GM12865 (cell line): ENCODE results near the gene GRID1.
A peak's percentile ranks its signal among the peaks of the same experiment; 100 is the strongest.
"Not testable (repeated sequence)": the region's sequence is repeated elsewhere in the genome, so short reads cannot be mapped to it uniquely, and the experiment has no call there.

Source experiments
- DNase-seq: peaks from one replicate; pipeline ENCODE4 v3.0.0; 2010; ENCODE audit warnings: low read depth
- H3K4me3 ChIP-seq: 2 replicates; pipeline ENCODE4 v1.5.1; 2011; ENCODE audit warnings: mild to moderate bottlenecking, low read depth, low read length, control low read depth
- TF ChIP-seq, protein P1 (sequence below): IDR thresholded peaks from 2 replicates; pipeline ENCODE4 v1.5.1; 2011; ENCODE audit warnings: low read length, control low read depth, low read depth, inconsistent platforms; ENCODE audit not compliant: insufficient read depth; ENCODE audit errors: missing control alignments

Gene GRID1

DNA sequence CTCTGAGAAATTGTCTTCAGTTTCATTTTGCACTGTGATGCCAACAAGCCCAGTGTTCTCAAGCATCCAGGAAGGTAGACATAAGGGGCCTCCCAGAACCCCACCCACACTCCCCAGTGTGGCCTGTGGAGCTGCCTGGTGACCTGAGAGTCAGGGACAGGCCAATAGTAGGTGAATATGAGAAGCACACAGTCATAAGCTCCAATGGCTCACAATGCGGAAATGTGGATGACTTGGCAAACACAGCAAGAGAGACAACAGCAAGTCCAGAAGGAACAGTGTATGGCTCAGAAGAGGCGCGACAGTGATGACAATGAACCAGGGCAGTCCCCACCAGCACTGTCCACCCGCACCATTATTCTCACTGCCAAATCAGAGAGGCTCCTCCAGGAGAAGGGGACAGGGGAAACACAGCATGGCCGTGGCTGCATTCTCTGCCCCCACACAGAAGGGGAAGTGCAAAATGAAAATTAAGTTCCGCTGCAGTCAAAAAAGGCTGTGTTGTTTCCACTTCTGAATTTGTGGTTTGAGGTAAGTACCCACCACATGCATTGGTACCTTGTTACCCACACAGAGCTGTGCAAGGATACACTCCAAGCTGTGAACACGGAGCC, 419.8 kb downstream of the GRID1 start:
- H3K4me3 ChIP-seq: peak overlapping the region; percentile 68
- TF ChIP-seq, protein P1, sequence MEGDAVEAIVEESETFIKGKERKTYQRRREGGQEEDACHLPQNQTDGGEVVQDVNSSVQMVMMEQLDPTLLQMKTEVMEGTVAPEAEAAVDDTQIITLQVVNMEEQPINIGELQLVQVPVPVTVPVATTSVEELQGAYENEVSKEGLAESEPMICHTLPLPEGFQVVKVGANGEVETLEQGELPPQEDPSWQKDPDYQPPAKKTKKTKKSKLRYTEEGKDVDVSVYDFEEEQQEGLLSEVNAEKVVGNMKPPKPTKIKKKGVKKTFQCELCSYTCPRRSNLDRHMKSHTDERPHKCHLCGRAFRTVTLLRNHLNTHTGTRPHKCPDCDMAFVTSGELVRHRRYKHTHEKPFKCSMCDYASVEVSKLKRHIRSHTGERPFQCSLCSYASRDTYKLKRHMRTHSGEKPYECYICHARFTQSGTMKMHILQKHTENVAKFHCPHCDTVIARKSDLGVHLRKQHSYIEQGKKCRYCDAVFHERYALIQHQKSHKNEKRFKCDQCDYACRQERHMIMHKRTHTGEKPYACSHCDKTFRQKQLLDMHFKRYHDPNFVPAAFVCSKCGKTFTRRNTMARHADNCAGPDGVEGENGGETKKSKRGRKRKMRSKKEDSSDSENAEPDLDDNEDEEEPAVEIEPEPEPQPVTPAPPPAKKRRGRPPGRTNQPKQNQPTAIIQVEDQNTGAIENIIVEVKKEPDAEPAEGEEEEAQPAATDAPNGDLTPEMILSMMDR: no peak
- peak; percentile 84 for DNase-seq

DNA sequence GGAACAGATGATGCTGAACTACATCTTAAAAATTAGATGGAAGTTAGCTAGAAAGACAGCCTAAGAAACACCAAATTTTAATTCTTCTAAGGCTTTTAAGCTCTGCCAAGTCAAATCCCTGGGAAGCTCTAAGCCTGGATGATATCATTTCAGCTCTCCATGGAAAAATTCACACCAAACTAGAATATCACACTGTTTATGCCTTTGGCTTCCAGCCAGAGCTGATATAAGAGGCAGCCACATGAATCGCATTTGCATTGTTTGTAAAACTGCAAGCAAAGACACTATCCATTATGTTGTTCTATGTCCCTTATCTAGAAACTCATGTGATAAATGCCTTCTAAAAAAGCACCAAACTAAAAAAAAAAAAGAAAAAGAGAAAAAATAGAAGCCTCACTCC, 430.4 kb downstream of the GRID1 start:
- TF ChIP-seq, protein P1: no peak
- no peak overlapping the region for H3K4me3 ChIP-seq
- DNase-seq: no peak

DNA sequence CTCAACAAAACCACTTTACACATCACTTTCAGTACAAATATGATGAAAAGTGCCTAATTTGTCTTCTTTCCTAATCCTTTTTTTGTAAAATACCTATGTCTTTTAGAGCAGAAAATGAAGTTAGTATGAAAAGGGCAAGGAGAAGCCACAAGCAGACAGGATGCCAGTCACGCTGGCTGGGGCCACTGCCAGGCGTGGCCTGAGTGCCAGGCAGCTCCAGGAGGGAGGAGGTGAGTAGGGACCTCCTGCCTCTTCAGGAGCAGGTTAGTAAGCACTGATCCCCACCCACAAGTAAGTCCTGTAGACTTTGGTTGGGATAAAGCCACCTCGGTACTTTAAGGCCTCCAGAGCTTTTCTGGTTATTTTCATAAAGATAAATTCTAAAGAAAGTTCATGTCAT, 432.0 kb downstream of the GRID1 start:
- TF ChIP-seq, protein P1: no peak
- H3K4me3 ChIP-seq: no peak overlapping the region
- no peak for DNase-seq

DNA sequence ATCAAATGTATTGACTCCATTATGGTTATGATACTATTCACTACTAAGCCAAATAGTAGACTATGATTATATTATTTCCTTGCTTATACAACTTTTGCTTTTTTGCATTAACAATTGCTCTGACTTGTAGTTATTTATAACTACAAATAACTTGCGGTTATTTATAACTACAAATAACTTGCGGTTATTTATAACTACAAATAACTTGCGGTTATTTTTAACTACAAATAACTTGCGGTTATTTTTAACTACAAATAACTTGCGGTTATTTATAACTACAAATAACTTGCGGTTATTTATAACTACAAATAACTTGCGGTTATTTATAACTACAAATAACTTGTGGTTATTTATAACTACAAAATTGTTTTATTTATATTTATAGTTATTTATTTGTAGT, 436.6 kb downstream of the GRID1 start:
- not testable (repeated sequence) for H3K4me3 ChIP-seq, DNase-seq

DNA sequence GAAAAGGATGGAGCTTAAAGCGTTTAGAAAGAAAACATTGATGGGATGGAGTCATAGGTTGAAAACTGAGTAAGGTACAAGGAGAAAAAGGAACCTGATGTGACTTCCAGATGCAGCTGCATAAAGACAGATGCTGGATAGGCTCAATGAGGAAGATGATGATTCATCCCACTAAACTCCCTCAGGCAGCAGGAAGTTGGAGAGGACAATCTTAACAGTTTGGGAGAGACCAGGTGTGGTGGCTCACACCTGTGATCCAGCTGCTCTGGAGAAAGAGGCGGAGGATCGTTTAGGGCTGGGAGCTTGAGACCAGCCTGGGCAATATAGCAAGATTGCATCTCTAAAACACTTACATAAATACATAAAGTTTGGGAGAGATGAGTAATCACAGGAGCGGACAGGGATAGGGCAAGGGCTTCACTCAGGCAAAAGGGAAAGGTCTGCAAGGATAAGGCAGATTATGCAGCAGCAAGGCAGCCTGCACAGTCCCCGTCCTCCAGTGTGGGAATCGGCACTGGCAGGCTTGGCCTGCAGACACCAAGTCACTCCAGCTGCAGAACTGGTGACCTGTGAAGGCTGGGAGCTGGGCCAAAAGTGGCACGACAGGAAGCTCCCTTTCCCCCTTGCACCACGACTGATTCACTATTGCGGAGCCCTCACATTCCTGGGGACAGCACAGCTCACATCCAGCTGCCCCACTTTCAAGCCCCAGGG, 438.5 kb downstream of the GRID1 start:
- TF ChIP-seq, protein P1: no peak
- no peak for DNase-seq
- H3K4me3 ChIP-seq: no peak overlapping the region

DNA sequence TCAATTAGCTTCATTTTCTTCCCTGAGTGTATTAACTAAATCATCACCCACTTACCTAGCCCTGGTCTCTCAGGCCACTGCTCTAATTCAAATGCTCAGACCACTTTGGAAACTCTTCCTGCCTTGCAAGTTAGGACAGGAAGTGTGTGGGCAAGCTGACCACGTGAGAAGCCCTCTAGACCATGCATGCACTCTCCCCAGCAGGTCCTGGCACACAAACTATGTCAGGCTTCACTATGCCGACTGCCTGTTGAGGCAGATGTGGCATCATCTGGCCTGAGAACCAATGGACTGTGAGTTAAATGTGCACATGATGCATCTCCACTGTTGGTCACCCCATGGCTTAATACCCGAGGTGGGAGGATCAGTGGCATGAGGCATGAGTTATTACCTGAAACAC, 439.6 kb downstream of the GRID1 start:
- peak; percentile 49 for DNase-seq
- no peak overlapping the region for H3K4me3 ChIP-seq
- TF ChIP-seq, protein P1: no peak

DNA sequence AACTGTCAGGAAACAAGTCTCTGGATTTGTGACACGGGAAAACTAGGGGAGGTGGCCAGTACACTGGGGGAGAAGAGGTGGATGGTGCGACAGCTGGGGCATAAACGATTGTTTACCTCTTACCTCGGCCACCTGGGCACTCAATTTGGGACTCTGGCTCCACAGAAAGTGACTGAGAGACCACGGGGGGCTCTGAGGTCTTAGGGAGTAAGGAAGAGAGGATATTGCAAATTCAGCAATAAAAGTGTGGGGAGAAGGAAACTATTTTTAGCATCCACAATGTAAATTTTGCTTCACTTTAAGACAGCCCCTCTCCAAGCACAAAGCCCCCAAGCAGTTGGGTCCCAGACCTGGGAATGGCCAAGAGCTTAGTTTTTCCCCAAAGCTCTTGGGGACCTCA, 440.5 kb downstream of the GRID1 start:
- TF ChIP-seq, protein P1: no peak
- no peak for DNase-seq
- no peak overlapping the region for H3K4me3 ChIP-seq
